Measurements from ENCODE around the gene ZDHHC22. TPM values are rescaled to one million over a fixed set of nuclear protein-coding genes. Genes with fewer than 3 reads are reported as not detected.

ZDHHC22 gene
- total RNA-seq, 1 experiment from 2014 or later = not detected

- no peak for DNase-seq
- intact Hi-C loops (cut with micrococcal nuclease; ENCODE audit: unreplicated experiment) = no loop called here
- no peaks in the 10 kb centered on the region for H3K27me3 ChIP-seq (ENCODE audit: insufficient read depth, low read depth)
- no peaks in the 10 kb centered on the region for H3K79me2 ChIP-seq (ENCODE audit: low read depth)
- no peak for TF ChIP-seq CTCF (conservative IDR thresholded peaks at IDR 0.05)
- TF ChIP-seq EZH2 (IDR thresholded peaks at IDR 0.05; ENCODE audit: low read depth) = no peak
- H3F3A ChIP-seq (ENCODE audit: insufficient read depth, low read depth) = peaks cover 3% of the 10 kb centered on the region; the same call in 1 of the 2 replicates
- peaks cover 14% of the 10 kb centered on the region for H3K4me1 ChIP-seq (replicated peaks; ENCODE audit: insufficient read depth)
- no peaks in the 10 kb centered on the region for H3K9me2 ChIP-seq (ENCODE audit: insufficient read depth)
- CTCF ChIA-PET = interaction anchor here (1.0 kb wide), 1 partner anchor 12 kb away, joined by 3 read pairs; no protein-coding TSS in a partner anchor
- no peak overlapping the region for H3K27ac ChIP-seq
- no peaks in the 10 kb centered on the region for H3K9me3 ChIP-seq (ENCODE audit: insufficient read depth, low read depth)
- BruUV-seq (replicated peaks) = no TSS peak
- H2AFZ ChIP-seq = no peak overlapping the region
- no peaks in the 10 kb centered on the region for H3K36me3 ChIP-seq (ENCODE audit: low read depth)
- no peaks in the 10 kb centered on the region for H4K20me1 ChIP-seq (ENCODE audit: insufficient read depth)
- POLR2A ChIA-PET (ENCODE audit: unreplicated experiment) = no interaction called here
- H3K4me2 ChIP-seq = no peak overlapping the region
- H3K4me3 ChIP-seq = no peak overlapping the region
These were observed 59.2 kb downstream of the ZDHHC22 start for GRCh38 chr14:77082356-77082755.

Other genes with a start within 250 kb of the ZDHHC22 start
- gene IRF2BPL, start 113.1 kb downstream of the ZDHHC22 start, total RNA-seq (2021) = 74.6 and 84.5 TPM in 2 replicates
- 54.7 and 66.3 TPM in 2 replicates for gene CIPC, start 43.5 kb downstream of the ZDHHC22 start, total RNA-seq (2021)
- 2.1 and 2.2 TPM in 2 replicates for gene TMEM63C, start 40.0 kb upstream of the ZDHHC22 start, total RNA-seq (2021)
- not detected in 2 replicates for gene NGB, start 129.4 kb upstream of the ZDHHC22 start, total RNA-seq (2021)
- gene POMT2, start 179.1 kb upstream of the ZDHHC22 start, total RNA-seq (2021) = 96.5 and 109 TPM in 2 replicates
- gene GSTZ1, start 179.2 kb upstream of the ZDHHC22 start, total RNA-seq (2021) = 135 and 195 TPM in 2 replicates
- 32.1 and 42.6 TPM in 2 replicates for gene TMED8, start 235.3 kb upstream of the ZDHHC22 start, total RNA-seq (2021)
- 4.8 and 7.8 TPM in 2 replicates for gene SAMD15, start 235.6 kb upstream of the ZDHHC22 start, total RNA-seq (2021)

All from PC-9 (cell line).